GM23338 (cell line): Measurements from ENCODE around the gene PIK3C2B.

Source experiments
- EZH2 ChIP-seq: fragments of 200-600 bp; sonication (generic); IDR thresholded peaks from one replicate; pipeline ENCODE4 v1.8.0; 2017; ENCODE audit warnings: antibody characterized with exemption, mild to moderate bottlenecking, low read depth; ENCODE audit not compliant: unreplicated experiment
- EZH2phosphoT487 ChIP-seq: fragments of 200-600 bp; sonication (generic); IDR thresholded peaks from one replicate; pipeline ENCODE4 v1.8.1; 2018; ENCODE audit warnings: antibody characterized with exemption; ENCODE audit not compliant: unreplicated experiment
- POLR2AphosphoS5 ChIP-seq: IDR thresholded peaks from 2 replicates; pipeline ENCODE4 v1.6.1; 2016; ENCODE audit warnings: antibody characterized with exemption, low read depth
- ZNF114 ChIP-seq: fragments of 250-450 bp; sonication (Bioruptor Pico); IDR thresholded peaks from 2 replicates; pipeline ENCODE4 v1.5.0; 2020; ENCODE audit warnings: mild to moderate bottlenecking, moderate library complexity
- TF ChIP-seq, protein P1 (sequence below), 2 experiments: fragments of 200-600 bp in 1 of 2; sonication (generic) in 1 of 2; conservative IDR thresholded peaks; 2 replicates each; pipeline versions ENCODE4 v1.5.1 to v1.6.1; 2016 to 2017; ENCODE audit warnings: antibody characterized with exemption in 2 of 2, low read depth in 2 of 2, mild to moderate bottlenecking in 2 of 2, moderate library complexity in 1 of 2
- TF ChIP-seq, protein P2 (sequence below): IDR thresholded peaks from one replicate; pipeline ENCODE4 v1.6.1; 2018; ENCODE audit warnings: antibody characterized with exemption; ENCODE audit not compliant: unreplicated experiment

DNA sequence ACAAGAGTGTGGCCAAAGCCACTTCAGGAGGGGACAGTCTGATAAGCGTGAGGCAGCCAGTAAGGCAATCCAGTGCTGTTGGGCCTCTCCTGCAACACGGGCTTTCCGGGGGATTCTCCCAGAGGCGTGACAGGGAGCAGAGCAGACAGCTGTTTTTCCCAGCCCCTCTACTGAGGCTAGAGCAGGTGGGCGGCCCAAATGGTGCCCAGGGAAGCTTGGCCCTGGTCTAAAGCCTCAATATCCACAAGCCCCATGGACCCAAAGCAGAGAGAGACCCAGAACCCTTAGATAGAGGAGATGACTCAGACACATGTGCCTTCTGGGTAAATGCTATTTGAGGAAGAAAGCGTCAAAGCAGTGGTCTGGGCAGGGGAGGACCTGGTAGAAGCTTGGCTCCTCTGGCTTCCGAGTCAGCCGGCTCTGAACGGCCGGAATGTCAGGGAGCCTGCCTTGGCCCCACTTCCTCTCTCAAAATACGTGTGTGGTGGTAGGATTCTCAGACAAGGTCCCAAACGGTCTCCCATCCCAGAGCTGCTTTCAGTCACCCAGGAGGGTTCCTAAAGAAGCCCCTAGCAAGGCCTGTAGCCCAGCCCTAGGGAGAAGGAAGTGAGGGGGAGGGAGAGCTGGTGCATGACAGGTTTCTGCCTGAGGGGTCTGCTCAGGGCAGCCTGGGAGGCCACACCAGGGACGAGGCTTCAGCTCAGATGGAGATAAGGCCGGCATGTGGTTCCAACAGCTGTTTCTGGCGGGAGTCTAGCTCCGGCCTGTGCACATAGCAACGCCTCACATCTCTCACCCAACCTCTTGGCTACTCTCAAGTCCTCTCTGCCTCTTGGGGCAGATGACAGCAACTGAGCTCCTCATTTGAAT is 28.8 kb downstream of the PIK3C2B start:
- TF ChIP-seq, protein P1, sequence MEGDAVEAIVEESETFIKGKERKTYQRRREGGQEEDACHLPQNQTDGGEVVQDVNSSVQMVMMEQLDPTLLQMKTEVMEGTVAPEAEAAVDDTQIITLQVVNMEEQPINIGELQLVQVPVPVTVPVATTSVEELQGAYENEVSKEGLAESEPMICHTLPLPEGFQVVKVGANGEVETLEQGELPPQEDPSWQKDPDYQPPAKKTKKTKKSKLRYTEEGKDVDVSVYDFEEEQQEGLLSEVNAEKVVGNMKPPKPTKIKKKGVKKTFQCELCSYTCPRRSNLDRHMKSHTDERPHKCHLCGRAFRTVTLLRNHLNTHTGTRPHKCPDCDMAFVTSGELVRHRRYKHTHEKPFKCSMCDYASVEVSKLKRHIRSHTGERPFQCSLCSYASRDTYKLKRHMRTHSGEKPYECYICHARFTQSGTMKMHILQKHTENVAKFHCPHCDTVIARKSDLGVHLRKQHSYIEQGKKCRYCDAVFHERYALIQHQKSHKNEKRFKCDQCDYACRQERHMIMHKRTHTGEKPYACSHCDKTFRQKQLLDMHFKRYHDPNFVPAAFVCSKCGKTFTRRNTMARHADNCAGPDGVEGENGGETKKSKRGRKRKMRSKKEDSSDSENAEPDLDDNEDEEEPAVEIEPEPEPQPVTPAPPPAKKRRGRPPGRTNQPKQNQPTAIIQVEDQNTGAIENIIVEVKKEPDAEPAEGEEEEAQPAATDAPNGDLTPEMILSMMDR (conservative IDR thresholded peaks at IDR 0.05; ENCODE audit: low read depth in 2 of 2) = no peak
- TF ChIP-seq EZH2 (no peak), EZH2phosphoT487 (no peak), POLR2AphosphoS5 (no peak), ZNF114 (CRISPR knock-in tag) (no peak)
- TF ChIP-seq, protein P2, sequence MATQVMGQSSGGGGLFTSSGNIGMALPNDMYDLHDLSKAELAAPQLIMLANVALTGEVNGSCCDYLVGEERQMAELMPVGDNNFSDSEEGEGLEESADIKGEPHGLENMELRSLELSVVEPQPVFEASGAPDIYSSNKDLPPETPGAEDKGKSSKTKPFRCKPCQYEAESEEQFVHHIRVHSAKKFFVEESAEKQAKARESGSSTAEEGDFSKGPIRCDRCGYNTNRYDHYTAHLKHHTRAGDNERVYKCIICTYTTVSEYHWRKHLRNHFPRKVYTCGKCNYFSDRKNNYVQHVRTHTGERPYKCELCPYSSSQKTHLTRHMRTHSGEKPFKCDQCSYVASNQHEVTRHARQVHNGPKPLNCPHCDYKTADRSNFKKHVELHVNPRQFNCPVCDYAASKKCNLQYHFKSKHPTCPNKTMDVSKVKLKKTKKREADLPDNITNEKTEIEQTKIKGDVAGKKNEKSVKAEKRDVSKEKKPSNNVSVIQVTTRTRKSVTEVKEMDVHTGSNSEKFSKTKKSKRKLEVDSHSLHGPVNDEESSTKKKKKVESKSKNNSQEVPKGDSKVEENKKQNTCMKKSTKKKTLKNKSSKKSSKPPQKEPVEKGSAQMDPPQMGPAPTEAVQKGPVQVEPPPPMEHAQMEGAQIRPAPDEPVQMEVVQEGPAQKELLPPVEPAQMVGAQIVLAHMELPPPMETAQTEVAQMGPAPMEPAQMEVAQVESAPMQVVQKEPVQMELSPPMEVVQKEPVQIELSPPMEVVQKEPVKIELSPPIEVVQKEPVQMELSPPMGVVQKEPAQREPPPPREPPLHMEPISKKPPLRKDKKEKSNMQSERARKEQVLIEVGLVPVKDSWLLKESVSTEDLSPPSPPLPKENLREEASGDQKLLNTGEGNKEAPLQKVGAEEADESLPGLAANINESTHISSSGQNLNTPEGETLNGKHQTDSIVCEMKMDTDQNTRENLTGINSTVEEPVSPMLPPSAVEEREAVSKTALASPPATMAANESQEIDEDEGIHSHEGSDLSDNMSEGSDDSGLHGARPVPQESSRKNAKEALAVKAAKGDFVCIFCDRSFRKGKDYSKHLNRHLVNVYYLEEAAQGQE = no peak
